NT2/D1 (cell line): ENCODE results near the gene EXOSC1.

Experiments used
- SUZ12 ChIP-seq: IDR thresholded peaks from 2 replicates; pipeline ENCODE4 v1.6.1; 2011; ENCODE audit not compliant: insufficient read length, insufficient read depth; ENCODE audit errors: extremely low read depth
- YY1 ChIP-seq: IDR thresholded peaks from 2 replicates; pipeline ENCODE4 v1.6.1; 2011; ENCODE audit not compliant: insufficient read length, insufficient read depth
- ZNF274 ChIP-seq: IDR thresholded peaks from 2 replicates; pipeline ENCODE4 v1.6.1; 2011; ENCODE audit warnings: mild to moderate bottlenecking, low read depth, low read length

DNA sequence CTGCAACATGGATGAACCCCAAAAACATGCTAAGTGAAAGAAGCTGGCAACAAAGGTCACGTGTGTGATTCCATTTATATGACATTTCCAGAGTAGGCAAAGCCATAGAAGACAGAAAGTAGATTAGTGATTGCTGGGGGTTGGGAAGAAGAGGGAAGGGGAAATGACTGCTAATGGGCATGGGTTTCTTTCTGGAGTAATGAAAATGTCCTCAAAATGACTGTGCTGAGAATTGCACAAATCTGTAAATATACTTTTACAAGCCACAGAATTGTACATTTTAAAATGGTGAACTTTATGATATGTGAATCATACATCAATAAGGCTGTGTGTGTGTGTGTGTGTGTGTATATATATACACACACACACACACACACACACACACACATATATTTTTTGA, 36.6 kb upstream of the EXOSC1 start:
- TF ChIP-seq YY1 = no peak
- TF ChIP-seq ZNF274 = no peak
- no peak for TF ChIP-seq SUZ12
